K562 (cell line): ENCODE results near the gene ITGA6. TPM values are rescaled to one million over a fixed set of nuclear protein-coding genes. Genes with fewer than 3 reads are reported as not detected.

ENCODE experiments used
- ATAC-seq: fragments of 200-7000 bp; cut with Tn5 transposase; 3 replicates; pipeline ENCODE4 v1.9.1; 2020; ENCODE audit warnings: moderate library complexity
- BruUV-seq: library from RNA; stranded (reverse); fragments of 400-500 nt; replicated peaks from 2 replicates; lab custom pipeline; 2021; lab: Mats Ljungman, UMichigan
- CTCF ChIA-PET: fragments of 300-600 bp; formaldehyde crosslinking; extraction: SDS; loops from one replicate; lab custom pipeline; 2021; ENCODE audit warnings: low intra/inter-chr PET ratio; lab: Yijun Ruan, JAX
- POLR2A ChIA-PET: fragments of 300-600, 350-650 bp; sonication (Branson Sonifier 250); formaldehyde crosslinking; extraction: SDS; loops from one replicate; lab custom pipeline; 2021; ENCODE audit warnings: antibody characterized with exemption, inconsistent platforms; lab: Yijun Ruan, JAX
- DNase-seq, 4 experiments: peaks; one replicate each; pipeline versions ENCODE4 v3.0.0 to v3.0.0-alpha.2; 2011 to 2018; ENCODE audit warnings: low spot score in 3 of 4, mixed read lengths in 3 of 4; ENCODE audit errors: extremely low read depth in 1 of 4
- FAIRE-seq: peaks from 2 replicates; lab custom pipeline; 2011; peaks lifted over from hg19 to GRCh38; lab: Jason Lieb, UNC
- H2AFZ ChIP-seq: 2 replicates; pipeline ENCODE4 v1.6.0; 2011; ENCODE audit warnings: low read depth, low read length, control low read depth, inconsistent platforms
- H3K27ac ChIP-seq: fragments of 200-600 bp; 3 replicates; pipeline ENCODE4 v1.8.0; 2011; ENCODE audit warnings: low read depth, mild to moderate bottlenecking, control low read depth, inconsistent platforms, low read length, moderate library complexity, mixed read lengths; ENCODE audit errors: extremely low read depth
- H3K27me3 ChIP-seq, 2 experiments: fragments of 300-600 bp in 1 of 2; 2 replicates in 1 of 2; 3 replicates in 1 of 2; pipeline versions ENCODE4 v1.6.0 to v1.8.0; 2011; ENCODE audit warnings: inconsistent platforms in 2 of 2, low read length in 2 of 2, mild to moderate bottlenecking in 1 of 2, mixed read lengths in 1 of 2, moderate library complexity in 1 of 2; ENCODE audit not compliant: control insufficient read depth in 2 of 2, insufficient read depth in 2 of 2
- H3K36me3 ChIP-seq: fragments of 300-600 bp; 3 replicates; pipeline ENCODE4 v1.8.0; 2011; ENCODE audit warnings: mild to moderate bottlenecking, low read length, inconsistent platforms; ENCODE audit not compliant: control insufficient read depth, insufficient read depth
- H3K4me1 ChIP-seq, 2 experiments: fragments of 200-600 bp in 1 of 2; replicated peaks in 1 of 2; 2 replicates in 1 of 2; 3 replicates in 1 of 2; pipeline versions ENCODE4 v1.5.1 to v1.8.0; 2011; ENCODE audit warnings: inconsistent platforms in 2 of 2, low read length in 2 of 2, mild to moderate bottlenecking in 1 of 2, mixed read lengths in 1 of 2, moderate library complexity in 1 of 2; ENCODE audit not compliant: control insufficient read depth in 2 of 2, insufficient read depth in 2 of 2
- H3K4me2 ChIP-seq: 2 replicates; pipeline ENCODE4 v1.6.1; 2011; ENCODE audit warnings: low read length, control low read depth, inconsistent platforms, mixed read lengths; ENCODE audit not compliant: insufficient read depth
- H3K4me3 ChIP-seq: fragments of 200-600 bp; sonication (generic), shearing (Covaris generic); 2 replicates; pipeline ENCODE4 v1.5.1; 2016; ENCODE audit warnings: control low read depth, inconsistent platforms
- H3K79me2 ChIP-seq: fragments of 200-600 bp; 3 replicates; pipeline ENCODE4 v1.8.0; 2011; ENCODE audit warnings: low read length, inconsistent platforms; ENCODE audit not compliant: control insufficient read depth, insufficient read depth
- H3K9ac ChIP-seq, 2 experiments: 2 replicates each; pipeline versions ENCODE4 v1.6.0 to v1.6.1; 2011; ENCODE audit warnings: low read depth in 2 of 2, low read length in 2 of 2, control low read depth in 1 of 2, inconsistent platforms in 1 of 2, mild to moderate bottlenecking in 1 of 2, mixed read lengths in 1 of 2; ENCODE audit not compliant: insufficient read depth in 1 of 2
- H3K9me1 ChIP-seq: one replicate; pipeline ENCODE4 v1.6.0; 2011; ENCODE audit warnings: inconsistent platforms, mild to moderate bottlenecking, low read length, moderate library complexity; ENCODE audit not compliant: control insufficient read depth, insufficient read depth
- H3K9me3 ChIP-seq: replicated peaks from 2 replicates; pipeline ENCODE4 v1.5.1; 2011; ENCODE audit warnings: low read depth, low read length, inconsistent platforms; ENCODE audit not compliant: control insufficient read depth, insufficient read depth
- H4K20me1 ChIP-seq: replicated peaks from 2 replicates; pipeline ENCODE4 v1.6.1; 2011; ENCODE audit warnings: low read length, inconsistent platforms, mixed read lengths; ENCODE audit not compliant: control insufficient read depth, insufficient read depth
- ATF4 ChIP-seq: fragments of 450-650 bp; formaldehyde crosslinking; IDR thresholded peaks from 2 replicates; pipeline ENCODE4 v1.4.0; 2022; ENCODE audit warnings: mild to moderate bottlenecking, moderate library complexity
- CBX3 ChIP-seq, 2 experiments: IDR thresholded peaks; 1 replicate in 1 of 2; 2 replicates in 1 of 2; pipeline ENCODE4 v1.6.1; 2012; ENCODE audit warnings: inconsistent platforms in 2 of 2, low read length in 2 of 2, borderline replicate concordance in 1 of 2, control low read depth in 1 of 2
- CBX5 ChIP-seq: IDR thresholded peaks from 2 replicates; pipeline ENCODE4 v1.6.1; 2014; ENCODE audit warnings: low read depth, borderline replicate concordance
- CSDE1 ChIP-seq, 2 experiments: fragments of 450-650 bp; IDR thresholded peaks; 2 replicates each; pipeline ENCODE4 v1.6.1; 2016; ENCODE audit warnings: mild to moderate bottlenecking in 1 of 2
- EP300 ChIP-seq: IDR thresholded peaks from 2 replicates; pipeline ENCODE4 v1.6.1; 2012; ENCODE audit warnings: low read length, improper control_type of control experiment
- FOXK2 ChIP-seq, 2 experiments: fragments of 450-650 bp; IDR thresholded peaks in 1 of 2; conservative IDR thresholded peaks in 1 of 2; 2 replicates each; pipeline ENCODE4 v1.6.1; 2016; ENCODE audit warnings: low read depth in 2 of 2, mild to moderate bottlenecking in 1 of 2
- KAT7 ChIP-seq: sonication (generic); formaldehyde crosslinking; IDR thresholded peaks from 2 replicates; pipeline ENCODE4 v1.8.0; 2022; ENCODE audit warnings: missing genetic modification reagents, mild to moderate bottlenecking, borderline replicate concordance
- KLF16 ChIP-seq: IDR thresholded peaks from 2 replicates; pipeline ENCODE4 v1.6.1; 2016; ENCODE audit warnings: antibody characterized with exemption
- SMC3 ChIP-seq: conservative IDR thresholded peaks from 2 replicates; pipeline ENCODE4 v1.6.1; 2011; ENCODE audit warnings: low read depth, low read length, improper control_type of control experiment; ENCODE audit not compliant: insufficient read depth
- TGIF2 ChIP-seq: sonication (generic); formaldehyde crosslinking; IDR thresholded peaks from 2 replicates; pipeline ENCODE4 v1.8.1; 2022; ENCODE audit warnings: mild to moderate bottlenecking, missing genetic modification reagents, moderate library complexity
- THAP12 ChIP-seq: fragments of 250-450 bp; sonication (Bioruptor Pico); IDR thresholded peaks from 2 replicates; pipeline ENCODE4 v1.9.0; 2021; ENCODE audit warnings: mild to moderate bottlenecking, inconsistent platforms
- TRIM28 ChIP-seq: fragments of 450-650 bp; IDR thresholded peaks from 2 replicates; pipeline ENCODE4 v1.6.1; 2017
- ZBTB26 ChIP-seq: fragments of 450-650 bp; formaldehyde crosslinking; IDR thresholded peaks from 2 replicates; pipeline ENCODE4 v1.4.0; 2022; ENCODE audit warnings: missing genetic modification characterization
- ZNF280A ChIP-seq: fragments of 450-650 bp; IDR thresholded peaks from 2 replicates; pipeline ENCODE4 v1.6.1; 2018; ENCODE audit warnings: mild to moderate bottlenecking, low read depth; ENCODE audit not compliant: partially characterized antibody
- ZNF445 ChIP-seq: fragments of 250-450 bp; sonication (Bioruptor Pico); IDR thresholded peaks from 2 replicates; pipeline ENCODE4 v1.4.0; 2020; ENCODE audit warnings: low read depth, mild to moderate bottlenecking, moderate library complexity
- WGBS: fragments of 100-300 bp; shearing (Covaris generic); methylation state at CpG from one replicate; pipeline ENCODE4 v1.1.6; 2016; ENCODE audit warnings: low coverage, mixed read lengths; ENCODE audit not compliant: insufficient coverage; ENCODE audit errors: missing lambda C conversion rate; 5-methylcytosine and 5-hydroxymethylcytosine counted together
- in situ Hi-C: fragments of 300-500 bp; cut with MboI; formaldehyde crosslinking; loops from 4 replicates; pipeline ENCODE4 v1.15.0; 2018; ENCODE audit warnings: inconsistent platforms, mixed read lengths
- intact Hi-C: fragments of 100-400 bp; cut with micrococcal nuclease; formaldehyde crosslinking; loops from 2 replicates; pipeline ENCODE4 v1.14.2; 2022
- polyA plus RNA-seq, 8 experiments: library from polyadenylated mRNA; depleted of rRNA in 4 of 8; stranded (reverse) in 5 of 8; unstranded in 3 of 8; fragments of >200 nt; fragmentation: Nextera tagmentation in 2 of 8; fragmentation: Illumina TruSeq in 1 of 8; extraction: Ambion mirVana in 2 of 8; extraction: Trizol in 1 of 8; gene quantifications; 2 replicates each; pipeline versions ENCODE4 v1.2.1 to v1.2.3, GENCODE V29; 2011 to 2014; ENCODE audit warnings: inconsistent platforms in 1 of 8, missing spikeins in 1 of 8
- total RNA-seq, 7 experiments: library from RNA; depleted of rRNA in 6 of 7; stranded (reverse); fragments of >200 nt in 6 of 7; fragmentation: Illumina TruSeq in 2 of 7; extraction: Trizol in 2 of 7; gene quantifications; 2 replicates each; pipeline versions ENCODE4 v1.2.1 to v1.2.3, GENCODE V29; 2011 to 2021; ENCODE audit warnings: low replicate concordance in 1 of 7

ITGA6 gene
- total and polyA plus RNA-seq, 9 of the 15 experiments (the other 6 are each of a cell fraction or from before 2014, with no cell fraction given): 0.01 to 0.29 (median 0.05) TPM; not detected in 5

GRCh38 chr2:172525601-172526000 lies 98.2 kb downstream of the ITGA6 start:
- no peak for DNase-seq
- no peak for FAIRE-seq
- Histone ChIP-seq H3K9ac (no peak overlapping the region), H3K79me2 (no peaks in the 10 kb centered on the region), H3K27me3 (no peaks in the 10 kb centered on the region), H3K9me3 (peaks cover 2% of the 10 kb centered on the region; the same call in 1 of the 2 replicates), H4K20me1 (no peaks in the 10 kb centered on the region), H2AFZ (no peak overlapping the region), H3K9me1 (no peaks in the 10 kb centered on the region), H3K4me1 (no peaks in the 10 kb centered on the region), H3K4me2 (no peak overlapping the region), H3K27ac (no peak overlapping the region), H3K4me3 (no peak overlapping the region), H3K36me3 (no peaks in the 10 kb centered on the region)
- in situ Hi-C loops (no loop called here), intact Hi-C loops (no loop called here)
- ChIA-PET POLR2A (interaction anchor here (0.6 kb wide), 1 partner anchor 103 kb away, joined by 3 read pairs; no protein-coding TSS in a partner anchor), CTCF (no interaction called here)
- WGBS: 3% methylated on average over 4 of the region's 4 CpGs
- no peak for ATAC-seq
- no TSS peak for BruUV-seq
- TF ChIP-seq SMC3 (no peak), ATF4 (CRISPR knock-in tag) (no peak), FOXK2 (conservative IDR thresholded peaks at IDR 0.05 in 1 of 2, IDR thresholded peaks at IDR 0.05 in 1 of 2; ENCODE audit: low read depth in 2 of 2) (no peak), ZNF445 (CRISPR knock-in tag) (0 out of 2 replicates have a peak, but pooled peaks have one; percentile 57), CBX3 (IDR thresholded peaks at IDR 0.05; ENCODE audit: borderline replicate concordance in 1 of 2, low read length in 2 of 2) (peak; percentile 82 to 84), KAT7 (no peak), ZBTB26 (CRISPR knock-in tag) (no peak), CSDE1 (IDR thresholded peaks at IDR 0.05) (no peak), TGIF2 (CRISPR knock-in tag) (no peak), THAP12 (CRISPR knock-in tag) (no peak), TRIM28 (0 out of 2 replicates have a peak, but pooled peaks have one; percentile 73), ZNF280A (peak; percentile 57), CBX5 (peak; percentile 95), EP300 (peak; percentile 45; the same call in 1 of the 2 replicates), KLF16 (no peak)
